T1000 (cell line): ENCODE data around the gene NLK.
"Not testable (repeated sequence)": the region's sequence is repeated elsewhere in the genome, so short reads cannot be mapped to it uniquely, and the experiment has no call there.

Experiments
- DNase-seq: peaks from one replicate; lab custom pipeline; 2025; ENCODE audit warnings: mixed read lengths; lab: John Stamatoyannopoulos, UW

Gene NLK

DNA sequence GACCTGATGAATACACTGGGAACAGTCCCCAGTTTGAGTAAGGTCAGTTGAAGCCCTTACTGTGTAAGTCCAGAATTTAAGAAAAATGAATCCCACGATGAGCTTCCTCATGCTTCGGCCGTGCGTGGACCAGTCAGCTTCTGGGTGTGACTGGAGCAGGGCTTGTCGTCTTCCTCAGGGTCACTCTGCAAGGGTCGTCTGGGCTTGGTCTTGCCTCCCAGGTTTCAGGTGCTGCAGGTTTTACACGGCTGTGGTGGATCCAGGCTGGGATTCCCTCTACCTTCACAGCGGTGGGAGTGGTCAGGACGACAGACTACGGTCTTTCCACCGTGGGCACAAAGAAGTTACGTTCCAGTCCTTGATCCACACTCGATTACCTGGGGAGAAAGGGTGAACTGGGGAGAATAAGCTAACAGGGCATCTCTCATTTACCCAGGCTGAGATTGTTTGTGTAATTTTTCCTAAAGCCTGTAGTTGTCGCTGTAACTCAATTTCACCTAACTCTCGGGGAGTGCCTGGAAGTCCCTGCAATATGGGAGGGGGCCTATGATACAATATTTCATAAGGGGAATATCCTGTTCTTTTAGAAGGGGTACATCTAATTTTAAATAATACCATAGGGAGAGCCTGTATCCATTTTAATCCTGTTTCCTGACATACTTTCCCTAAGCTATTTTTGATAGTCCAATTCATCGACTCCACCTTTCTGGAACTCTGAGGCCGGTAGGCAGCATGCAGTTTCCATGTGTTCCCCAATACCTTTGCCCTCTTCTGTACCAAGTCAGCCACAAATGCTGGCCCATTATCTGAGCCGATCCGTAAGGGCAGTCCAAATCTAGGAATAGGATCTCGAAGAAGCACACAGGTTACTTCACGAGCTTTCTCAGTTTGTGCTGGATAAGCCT, 190.7 kb downstream of the NLK start:
- DNase-seq: not testable (repeated sequence)

DNA sequence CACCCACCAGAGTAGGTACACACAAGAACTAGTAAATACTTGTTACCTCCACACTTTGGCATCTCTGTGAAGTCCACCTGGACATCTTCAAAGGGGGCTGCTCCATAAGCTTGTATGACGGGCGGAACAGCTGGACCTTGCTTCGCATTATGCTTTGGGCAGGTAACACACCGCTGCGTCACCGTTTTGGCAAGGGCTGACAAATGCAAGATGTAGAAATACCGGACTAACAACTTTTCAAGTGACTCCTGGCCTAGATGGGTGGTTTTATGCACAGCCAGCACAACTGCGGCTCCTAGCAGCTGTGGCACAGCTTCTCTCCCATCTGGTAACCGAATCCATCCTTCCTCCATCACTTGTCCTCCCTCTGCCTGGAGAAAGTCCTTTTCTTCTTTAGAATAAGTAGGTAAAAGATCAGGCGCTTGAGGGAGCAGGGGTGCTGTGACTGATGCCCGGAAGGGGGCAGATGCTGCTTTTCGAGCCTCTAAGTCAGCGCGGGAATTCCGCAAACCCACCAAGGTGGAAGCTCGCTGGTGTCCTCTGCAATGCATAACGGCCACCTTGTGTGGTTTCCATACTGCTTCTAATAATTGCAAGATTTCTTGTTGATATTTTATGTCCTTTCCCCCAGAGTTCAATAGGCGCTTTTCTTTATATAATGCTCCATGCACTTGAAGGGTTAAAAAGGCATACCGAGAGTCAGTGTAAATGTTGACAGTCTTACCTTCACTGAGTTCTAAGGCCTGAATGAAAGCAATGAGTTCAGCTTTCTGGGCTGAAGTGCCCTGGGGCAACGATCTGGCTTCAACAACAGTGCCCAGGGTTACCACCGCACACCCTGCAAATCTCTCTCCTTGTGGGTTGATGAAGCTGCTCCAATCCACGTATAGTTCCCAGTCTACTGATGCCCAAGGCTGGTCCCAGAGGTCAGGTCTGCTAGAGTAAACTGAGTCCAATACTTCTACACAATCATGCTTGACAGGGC, 191.7 kb downstream of the NLK start:
- not testable (repeated sequence) for DNase-seq

DNA sequence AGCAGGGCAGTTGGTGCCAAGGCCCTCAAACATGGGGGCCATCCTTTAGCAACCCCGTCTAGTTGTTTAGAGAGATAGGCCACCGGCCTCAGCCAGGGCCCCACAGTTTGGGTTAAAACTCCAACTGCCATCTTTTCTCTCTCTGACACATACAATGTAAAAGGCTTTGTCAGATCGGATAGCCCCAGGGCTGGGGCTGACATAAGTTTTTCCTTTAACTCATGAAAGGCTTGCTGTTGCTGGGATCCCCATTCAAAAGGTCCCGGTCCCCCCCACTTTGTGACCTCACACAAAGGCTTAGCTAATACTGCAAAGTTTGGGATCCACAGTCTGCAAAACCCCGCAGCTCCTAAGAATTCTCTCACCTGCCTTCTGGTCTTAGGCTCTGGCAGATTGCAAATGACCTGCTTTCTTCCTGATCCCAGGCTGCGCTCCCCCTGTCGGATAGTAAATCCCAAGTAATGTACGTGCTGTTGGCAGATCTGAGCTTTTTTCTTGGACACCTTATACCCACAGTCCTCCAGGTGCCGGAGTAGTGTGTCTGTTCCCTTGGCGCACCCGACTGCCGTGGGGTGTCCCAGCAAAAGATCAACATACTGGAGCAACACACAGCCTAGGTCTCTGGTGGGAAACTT, 192.7 kb downstream of the NLK start:
- not testable (repeated sequence) for DNase-seq

DNA sequence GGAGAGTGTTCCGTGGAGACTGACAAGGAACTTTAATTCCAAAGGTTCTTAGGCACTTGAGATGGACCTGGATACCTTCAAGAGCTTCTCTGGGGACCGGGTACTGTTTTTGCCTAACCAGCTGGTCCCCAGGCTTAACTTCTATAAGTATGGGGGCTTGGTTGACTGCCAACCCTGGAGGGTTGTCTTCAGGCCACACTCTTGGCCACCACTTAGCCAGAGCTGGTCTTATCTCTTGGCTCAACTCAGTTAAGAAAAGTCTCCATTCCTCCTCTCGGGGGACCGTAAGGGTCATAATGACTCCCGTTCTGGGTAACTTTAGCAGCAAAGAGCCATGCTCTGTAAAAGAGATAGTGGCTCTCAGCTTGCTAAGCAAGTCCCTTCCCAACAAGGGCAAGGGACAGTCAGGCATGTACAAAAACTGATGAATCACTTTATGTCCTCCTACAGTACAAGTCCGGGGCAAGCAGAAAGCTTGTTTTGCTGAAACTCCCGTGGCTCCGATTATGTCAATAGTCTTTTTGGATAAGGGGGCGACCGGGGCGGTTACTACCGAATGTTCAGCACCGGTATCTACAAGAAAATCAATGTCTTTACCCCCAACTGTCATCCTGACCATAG, 193.7 kb downstream of the NLK start:
- not testable (repeated sequence) for DNase-seq

DNA sequence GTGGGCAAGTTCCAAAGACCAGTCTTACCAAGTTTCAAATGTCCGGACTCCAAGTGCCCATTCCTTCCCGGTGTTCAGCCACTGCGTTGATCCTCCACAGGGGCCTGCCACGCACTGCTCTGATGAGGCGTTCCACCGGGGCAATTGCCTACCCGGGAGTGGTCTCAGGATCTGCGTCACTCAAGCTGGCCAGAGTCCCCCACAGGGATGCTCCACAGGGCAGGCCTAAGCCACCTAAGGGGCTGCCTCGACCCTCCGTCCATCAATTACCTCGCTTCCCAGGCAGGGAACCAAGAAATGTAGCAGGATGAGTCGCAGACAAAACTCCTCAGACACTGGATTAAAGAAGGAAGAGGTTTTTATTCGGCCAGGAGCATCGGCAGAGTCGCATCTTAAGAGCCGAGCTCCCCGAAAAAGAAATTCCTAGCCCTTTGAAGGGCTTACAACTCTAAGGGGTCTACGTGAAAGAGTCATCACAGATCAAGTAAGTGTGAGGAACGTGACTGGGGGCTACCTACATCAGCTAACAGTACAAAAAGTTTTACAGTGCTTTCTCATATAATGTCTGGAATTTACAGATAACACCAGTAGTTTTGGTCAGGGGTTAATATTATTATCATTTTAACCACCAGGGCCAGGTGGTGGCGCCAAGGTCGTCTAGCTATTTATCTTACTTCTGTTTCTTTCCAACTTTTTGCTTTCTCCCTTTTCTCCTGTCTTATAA, 196.2 kb downstream of the NLK start:
- DNase-seq: not testable (repeated sequence)

DNA sequence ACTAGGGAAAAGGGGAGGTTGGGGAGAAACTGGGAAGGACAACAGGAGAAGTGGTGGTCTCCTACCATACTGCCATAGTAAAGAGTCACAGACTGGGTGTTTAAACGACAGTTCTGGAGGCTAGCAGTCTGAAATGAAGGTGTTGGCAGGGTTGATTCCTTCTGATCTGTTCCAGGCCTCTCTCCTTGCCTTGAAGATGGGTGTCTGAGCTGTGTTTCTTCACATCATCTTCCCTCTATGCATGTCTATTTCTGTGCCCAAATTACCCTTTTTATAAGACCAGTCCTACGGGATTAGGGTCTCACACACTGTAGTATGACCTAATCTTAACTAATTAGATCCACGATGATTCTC, 196.8 kb downstream of the NLK start:
- DNase-seq: no peak

DNA sequence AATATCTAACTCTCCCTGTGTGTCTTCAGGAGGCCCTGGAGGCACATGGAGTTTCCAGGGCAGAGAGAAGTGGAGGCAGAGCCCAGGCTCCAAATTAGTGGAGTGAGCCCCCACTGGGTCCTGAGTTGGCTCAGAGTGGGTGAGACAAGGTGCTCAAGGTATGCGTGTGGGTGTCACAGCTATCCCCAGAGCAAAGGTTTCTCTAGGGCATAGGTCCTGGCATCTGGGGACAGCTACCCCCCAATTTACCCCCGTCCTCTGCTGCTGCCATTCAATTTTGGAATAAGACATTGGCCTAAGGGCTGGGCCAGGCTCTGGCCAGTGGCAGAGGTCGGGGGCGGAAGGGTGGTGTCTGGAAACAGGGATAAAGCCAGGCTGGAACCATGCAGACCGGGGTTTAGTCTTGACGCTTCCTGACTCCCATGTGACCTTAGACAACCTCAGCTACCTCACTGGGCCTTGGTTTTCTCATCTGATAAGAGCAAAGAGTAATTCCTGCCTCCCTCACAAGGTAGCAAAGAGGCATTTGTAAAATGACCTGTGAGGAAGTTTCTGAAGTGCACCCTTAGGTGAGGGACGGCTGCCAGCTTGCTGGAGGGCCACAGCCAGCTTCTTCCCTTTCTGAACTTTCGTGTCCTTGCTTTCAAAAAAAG, 198.3 kb downstream of the NLK start:
- no peak for DNase-seq

DNA sequence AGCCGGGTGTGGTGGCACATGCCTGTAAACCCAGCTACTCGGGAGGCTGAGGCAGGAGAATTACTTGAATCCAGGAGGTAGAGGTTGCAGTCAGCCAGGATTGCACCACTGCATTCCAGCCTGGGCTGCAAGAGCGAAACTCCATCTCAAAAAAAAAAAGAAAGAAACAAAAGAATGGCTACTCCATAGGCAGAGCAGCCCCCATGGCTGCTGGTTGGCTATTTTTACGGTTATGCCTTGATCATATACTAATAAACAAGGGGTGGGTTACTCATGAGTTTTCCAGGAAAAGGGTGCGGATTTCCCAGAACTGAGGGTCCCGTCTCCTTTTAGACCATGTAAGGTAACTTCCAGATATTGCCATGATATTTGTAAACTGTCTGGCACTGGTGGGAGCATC, 200.3 kb downstream of the NLK start:
- no peak for DNase-seq

DNA sequence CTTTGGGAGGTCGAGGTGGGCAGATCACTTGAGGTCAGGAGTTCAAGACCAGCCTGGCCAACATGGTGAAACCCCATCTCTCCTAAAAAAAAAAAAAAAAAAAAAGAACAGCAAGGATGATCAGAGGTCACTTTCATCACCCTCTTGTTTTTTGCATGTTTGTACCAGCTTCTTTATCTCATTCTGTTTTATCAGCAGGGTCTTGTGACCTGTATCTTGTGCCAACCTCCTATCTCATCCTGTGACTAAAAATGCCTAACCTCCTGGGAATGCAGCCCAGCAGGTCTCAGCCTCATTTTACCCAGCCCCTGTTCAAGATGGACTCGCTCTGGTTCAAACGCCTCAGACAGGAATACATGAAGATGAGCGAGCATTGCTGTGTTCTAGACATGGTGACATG, 200.8 kb downstream of the NLK start:
- not testable (repeated sequence) for DNase-seq

DNA sequence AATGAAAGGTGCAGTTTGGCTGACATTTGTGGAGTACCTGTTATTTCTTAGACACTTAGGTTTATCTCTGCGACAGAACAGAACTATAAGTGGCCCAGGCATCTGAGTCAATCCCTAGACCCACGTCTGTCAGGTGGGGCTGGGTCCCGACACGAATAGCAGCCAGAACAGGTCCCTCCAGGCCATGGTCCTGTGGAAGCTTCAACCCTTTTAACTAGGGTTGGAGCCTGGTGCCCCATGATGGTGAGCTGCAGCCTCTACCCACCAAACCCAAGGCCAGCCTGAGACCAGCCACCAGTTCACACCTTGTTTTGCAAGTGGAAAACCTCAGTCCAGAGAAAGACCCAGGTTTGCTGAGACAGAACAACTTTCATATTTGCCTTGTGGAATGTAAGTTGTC, 202.0 kb downstream of the NLK start:
- no peak for DNase-seq
